Fibroblast of peridontal ligament (primary cell): Measurements from ENCODE around the gene RIN3.

ENCODE experiments used
- DNase-seq: peaks from one replicate; pipeline ENCODE4 v3.0.0-alpha.2; 2010; ENCODE audit errors: extremely low read depth

The RIN3 gene

GRCh38 chr14:92597906-92598905 is 84.6 kb downstream of the RIN3 start:
- no peak for DNase-seq

GRCh38 chr14:92599811-92600210 is 86.2 kb downstream of the RIN3 start:
- no peak for DNase-seq

- DNase-seq, result peak; percentile 74
These were observed 86.9 kb downstream of the RIN3 start for GRCh38 chr14:92600318-92601053.

GRCh38 chr14:92601131-92601710 is 87.6 kb downstream of the RIN3 start:
- no peak for DNase-seq

GRCh38 chr14:92601757-92602417 is 88.3 kb downstream of the RIN3 start:
- no peak for DNase-seq

- peak; percentile 76 for DNase-seq
These were observed 90.0 kb downstream of the RIN3 start for GRCh38 chr14:92603309-92604242.

GRCh38 chr14:92605274-92605940 is 91.8 kb downstream of the RIN3 start:
- no peak for DNase-seq

- no peak for DNase-seq
These were observed 93.7 kb downstream of the RIN3 start for GRCh38 chr14:92607251-92607650.

GRCh38 chr14:92607702-92608429 is 94.3 kb downstream of the RIN3 start:
- peak; percentile 98 for DNase-seq

- DNase-seq, result no peak
These were observed 96.4 kb downstream of the RIN3 start for GRCh38 chr14:92609955-92610354.

- no peak for DNase-seq
These were observed 97.3 kb downstream of the RIN3 start for GRCh38 chr14:92610849-92611271.

- no peak for DNase-seq
These were observed 99.6 kb downstream of the RIN3 start for GRCh38 chr14:92613008-92613658.

- no peak for DNase-seq
These were observed 100.2 kb downstream of the RIN3 start for GRCh38 chr14:92613681-92614260.

- no peak for DNase-seq
These were observed 101.9 kb downstream of the RIN3 start for GRCh38 chr14:92615451-92615850.

- no peak for DNase-seq
These were observed 102.6 kb downstream of the RIN3 start for GRCh38 chr14:92616178-92616577.

- DNase-seq, result peak; percentile 45
These were observed 104.0 kb downstream of the RIN3 start for GRCh38 chr14:92617581-92617980.

GRCh38 chr14:92619671-92620456 is 106.3 kb downstream of the RIN3 start:
- DNase-seq, result peak; percentile 79

GRCh38 chr14:92622311-92622710 is 108.7 kb downstream of the RIN3 start:
- no peak for DNase-seq
